WTC11 (cell line): ENCODE data around the gene ARHGEF12. TPM values are rescaled to one million over a fixed set of nuclear protein-coding genes. Genes with fewer than 3 reads are reported as not detected.

ENCODE experiments used
- ATAC-seq: fragments of 200-7000 bp; cut with Tn5 transposase; 2 replicates; pipeline ENCODE4 v1.10.0; 2021; ENCODE audit warnings: mild to moderate bottlenecking, moderate library complexity
- CTCF ChIA-PET: fragments of 300-600 bp; sonication (Branson Sonifier 250); formaldehyde crosslinking; loops from one replicate; lab custom pipeline; 2021; ENCODE audit warnings: antibody characterized with exemption; lab: Charles Lee
- POLR2A ChIA-PET: fragments of 350-600 bp; sonication (Branson Sonifier 250); formaldehyde crosslinking; loops from one replicate; lab custom pipeline; 2021; ENCODE audit warnings: antibody characterized with exemption; lab: Charles Lee
- DNase-seq: peaks from one replicate; pipeline ENCODE4 v3.0.0; 2021; ENCODE audit warnings: low spot score
- H3K27ac Mint-ChIP-seq: 2 replicates; pipeline ENCODE4 v1.8.0; 2021; ENCODE audit warnings: mixed read lengths
- H3K27me3 Mint-ChIP-seq: 2 replicates; pipeline ENCODE4 v1.8.0; 2021; ENCODE audit warnings: low read depth, mild to moderate bottlenecking, moderate library complexity, mixed read lengths
- H3K36me3 Mint-ChIP-seq: 2 replicates; pipeline ENCODE4 v1.8.0; 2021; ENCODE audit warnings: mixed read lengths
- H3K4me1 Mint-ChIP-seq: 2 replicates; pipeline ENCODE4 v1.8.0; 2022; ENCODE audit warnings: mixed read lengths
- H3K4me3 Mint-ChIP-seq: 2 replicates; pipeline ENCODE4 v1.8.0; 2021; ENCODE audit warnings: mild to moderate bottlenecking, moderate library complexity, mixed read lengths
- H3K9me3 Mint-ChIP-seq: 2 replicates; pipeline ENCODE4 v1.8.0; 2021; ENCODE audit warnings: mixed read lengths
- AFF4 ChIP-seq: sonication (generic); formaldehyde crosslinking; IDR thresholded peaks from 2 replicates; pipeline ENCODE4 v1.8.1; 2023; ENCODE audit warnings: mild to moderate bottlenecking, missing genetic modification reagents, borderline replicate concordance
- ELF4 ChIP-seq: sonication (generic); formaldehyde crosslinking; IDR thresholded peaks from 2 replicates; pipeline ENCODE4 v1.8.1; 2022; ENCODE audit warnings: low read depth, mild to moderate bottlenecking, moderate library complexity, missing genetic modification reagents
- ETV6 ChIP-seq: sonication (generic); formaldehyde crosslinking; IDR thresholded peaks from 2 replicates; pipeline ENCODE4 v1.8.1; 2022; ENCODE audit warnings: mild to moderate bottlenecking, missing genetic modification reagents
- IRF2 ChIP-seq: sonication (generic); formaldehyde crosslinking; IDR thresholded peaks from 2 replicates; pipeline ENCODE4 v1.8.0; 2022; ENCODE audit warnings: low read depth, missing genetic modification reagents, borderline replicate concordance
- MXD4 ChIP-seq: fragments of 250-450 bp; sonication (Bioruptor Pico); IDR thresholded peaks from 2 replicates; pipeline ENCODE4 v1.8.0; 2021; ENCODE audit warnings: mild to moderate bottlenecking, moderate library complexity, borderline replicate concordance
- NFATC4 ChIP-seq: fragments of 250-450 bp; sonication (Bioruptor Pico); IDR thresholded peaks from 2 replicates; pipeline ENCODE4 v1.9.0; 2021; ENCODE audit warnings: mild to moderate bottlenecking
- NFE2L1 ChIP-seq: sonication (generic); formaldehyde crosslinking; IDR thresholded peaks from 2 replicates; pipeline ENCODE4 v1.8.1; 2023; ENCODE audit warnings: missing genetic modification reagents
- PRRX2 ChIP-seq: fragments of 250-450 bp; sonication (Bioruptor Pico); IDR thresholded peaks from 2 replicates; pipeline ENCODE4 v1.8.0; 2021; ENCODE audit warnings: mild to moderate bottlenecking
- SMAD3 ChIP-seq: sonication (generic); formaldehyde crosslinking; IDR thresholded peaks from 2 replicates; pipeline ENCODE4 v1.8.0; 2022; ENCODE audit warnings: missing genetic modification reagents, mild to moderate bottlenecking, borderline replicate concordance
- USF2 ChIP-seq: sonication (generic); formaldehyde crosslinking; IDR thresholded peaks from 2 replicates; pipeline ENCODE4 v1.8.1; 2023; ENCODE audit warnings: mild to moderate bottlenecking, missing genetic modification reagents, moderate library complexity
- ZNF121 ChIP-seq: sonication (generic); formaldehyde crosslinking; IDR thresholded peaks from 2 replicates; pipeline ENCODE4 v1.8.0; 2023; ENCODE audit warnings: missing genetic modification reagents
- ZNF138 ChIP-seq: sonication (generic); formaldehyde crosslinking; conservative IDR thresholded peaks from 2 replicates; pipeline ENCODE4 v1.8.1; 2022; ENCODE audit warnings: mild to moderate bottlenecking, moderate library complexity, missing genetic modification reagents
- ZNF219 ChIP-seq: sonication (generic); formaldehyde crosslinking; IDR thresholded peaks from 2 replicates; pipeline ENCODE4 v1.8.0; 2023; ENCODE audit warnings: missing genetic modification reagents, mild to moderate bottlenecking, borderline replicate concordance
- ZNF396 ChIP-seq: fragments of 250-450 bp; sonication (Bioruptor Pico); IDR thresholded peaks from 2 replicates; pipeline ENCODE4 v1.8.0; 2021; ENCODE audit warnings: mild to moderate bottlenecking, moderate library complexity, borderline replicate concordance
- ZNF532 ChIP-seq: fragments of 250-450 bp; sonication (Bioruptor Pico); IDR thresholded peaks from 2 replicates; pipeline ENCODE4 v1.9.0; 2021; ENCODE audit warnings: mild to moderate bottlenecking, borderline replicate concordance
- total RNA-seq: library from RNA; stranded (reverse); gene quantifications from 3 replicates; pipeline ENCODE4 v1.2.3, GENCODE V29; 2021
- TF ChIP-seq, protein P1 (sequence below): sonication (generic); formaldehyde crosslinking; IDR thresholded peaks from 2 replicates; pipeline ENCODE4 v1.8.0; 2023; ENCODE audit warnings: missing genetic modification reagents
- TF ChIP-seq, protein P2 (sequence below): sonication (generic); formaldehyde crosslinking; IDR thresholded peaks from 2 replicates; pipeline ENCODE4 v1.8.0; 2022; ENCODE audit warnings: missing genetic modification reagents
- TF ChIP-seq, protein P3 (sequence below): sonication (generic); formaldehyde crosslinking; IDR thresholded peaks from 2 replicates; pipeline ENCODE4 v1.8.0; 2022; ENCODE audit warnings: mild to moderate bottlenecking, missing genetic modification reagents

Gene ARHGEF12
- total RNA-seq, 1 experiment from 2014 or later: 35.8 TPM

DNA sequence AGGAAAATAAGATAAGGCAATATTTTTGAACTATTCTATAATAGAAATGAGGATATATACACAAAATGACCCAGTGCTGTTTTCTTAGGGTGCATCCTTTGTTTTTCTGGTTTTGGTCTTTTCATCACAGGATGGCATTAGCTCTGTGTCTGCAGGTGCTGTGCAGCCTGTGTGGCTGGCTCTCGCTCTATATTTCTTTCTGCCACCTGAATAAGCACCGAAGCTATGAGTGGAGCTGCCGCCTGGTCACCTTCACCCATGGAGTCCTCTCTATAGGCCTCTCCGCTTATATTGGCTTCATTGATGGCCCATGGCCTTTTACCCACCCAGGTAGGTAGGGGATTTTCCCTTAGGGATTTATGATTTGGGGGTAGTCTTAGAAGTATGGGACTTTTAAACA is 8.9 kb upstream of the ARHGEF12 start:
- Mint-ChIP-seq H3K27me3 (peaks cover 16% of the 10 kb centered on the region), H3K4me3 (no peak overlapping the region), H3K4me1 (peaks cover 17% of the 10 kb centered on the region), H3K9me3 (peaks cover 3% of the 10 kb centered on the region; the same call in 1 of the 2 replicates), H3K27ac (no peak overlapping the region)
- POLR2A ChIA-PET: no interaction called here
- CTCF ChIA-PET: interaction anchor here (1.1 kb wide), 1 partner anchor 24 kb away, joined by 3 read pairs; no protein-coding TSS in a partner anchor
- TF ChIP-seq ETV6 (CRISPR knock-in tag) (no peak), SMAD3 (no peak)
- TF ChIP-seq, all 79 proteins: peak for 0
- ATAC-seq (no peak), DNase-seq (no peak)
- H3K36me3 Mint-ChIP-seq: peaks cover 6% of the 10 kb centered on the region

- Mint-ChIP-seq H3K36me3 (peaks cover 6% of the 10 kb centered on the region), H3K4me1 (peaks cover 14% of the 10 kb centered on the region), H3K27me3 (peaks cover 4% of the 10 kb centered on the region), H3K4me3 (no peak overlapping the region), H3K9me3 (peaks cover 3% of the 10 kb centered on the region; the same call in 1 of the 2 replicates), H3K27ac (no peak overlapping the region)
- DNase-seq (no peak), ATAC-seq (no peak)
- POLR2A ChIA-PET: no interaction called here
- CTCF ChIA-PET: no interaction called here
- no peak for TF ChIP-seq AFF4 (CRISPR knock-in tag)
- TF ChIP-seq, protein P1, sequence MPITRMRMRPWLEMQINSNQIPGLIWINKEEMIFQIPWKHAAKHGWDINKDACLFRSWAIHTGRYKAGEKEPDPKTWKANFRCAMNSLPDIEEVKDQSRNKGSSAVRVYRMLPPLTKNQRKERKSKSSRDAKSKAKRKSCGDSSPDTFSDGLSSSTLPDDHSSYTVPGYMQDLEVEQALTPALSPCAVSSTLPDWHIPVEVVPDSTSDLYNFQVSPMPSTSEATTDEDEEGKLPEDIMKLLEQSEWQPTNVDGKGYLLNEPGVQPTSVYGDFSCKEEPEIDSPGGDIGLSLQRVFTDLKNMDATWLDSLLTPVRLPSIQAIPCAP (CRISPR knock-in tag): no peak
- TF ChIP-seq PRRX2: no peak
- no peak for TF ChIP-seq MXD4 (CRISPR knock-in tag)
- TF ChIP-seq, protein P2, sequence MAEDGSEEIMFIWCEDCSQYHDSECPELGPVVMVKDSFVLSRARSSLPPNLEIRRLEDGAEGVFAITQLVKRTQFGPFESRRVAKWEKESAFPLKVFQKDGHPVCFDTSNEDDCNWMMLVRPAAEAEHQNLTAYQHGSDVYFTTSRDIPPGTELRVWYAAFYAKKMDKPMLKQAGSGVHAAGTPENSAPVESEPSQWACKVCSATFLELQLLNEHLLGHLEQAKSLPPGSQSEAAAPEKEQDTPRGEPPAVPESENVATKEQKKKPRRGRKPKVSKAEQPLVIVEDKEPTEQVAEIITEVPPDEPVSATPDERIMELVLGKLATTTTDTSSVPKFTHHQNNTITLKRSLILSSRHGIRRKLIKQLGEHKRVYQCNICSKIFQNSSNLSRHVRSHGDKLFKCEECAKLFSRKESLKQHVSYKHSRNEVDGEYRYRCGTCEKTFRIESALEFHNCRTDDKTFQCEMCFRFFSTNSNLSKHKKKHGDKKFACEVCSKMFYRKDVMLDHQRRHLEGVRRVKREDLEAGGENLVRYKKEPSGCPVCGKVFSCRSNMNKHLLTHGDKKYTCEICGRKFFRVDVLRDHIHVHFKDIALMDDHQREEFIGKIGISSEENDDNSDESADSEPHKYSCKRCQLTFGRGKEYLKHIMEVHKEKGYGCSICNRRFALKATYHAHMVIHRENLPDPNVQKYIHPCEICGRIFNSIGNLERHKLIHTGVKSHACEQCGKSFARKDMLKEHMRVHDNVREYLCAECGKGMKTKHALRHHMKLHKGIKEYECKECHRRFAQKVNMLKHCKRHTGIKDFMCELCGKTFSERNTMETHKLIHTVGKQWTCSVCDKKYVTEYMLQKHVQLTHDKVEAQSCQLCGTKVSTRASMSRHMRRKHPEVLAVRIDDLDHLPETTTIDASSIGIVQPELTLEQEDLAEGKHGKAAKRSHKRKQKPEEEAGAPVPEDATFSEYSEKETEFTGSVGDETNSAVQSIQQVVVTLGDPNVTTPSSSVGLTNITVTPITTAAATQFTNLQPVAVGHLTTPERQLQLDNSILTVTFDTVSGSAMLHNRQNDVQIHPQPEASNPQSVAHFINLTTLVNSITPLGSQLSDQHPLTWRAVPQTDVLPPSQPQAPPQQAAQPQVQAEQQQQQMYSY (CRISPR knock-in tag): no peak
- no peak for TF ChIP-seq ELF4 (CRISPR knock-in tag)
- TF ChIP-seq ZNF396: no peak
- TF ChIP-seq ZNF532: no peak
- TF ChIP-seq USF2: no peak
- no peak for TF ChIP-seq IRF2 (CRISPR knock-in tag)
- no peak for TF ChIP-seq ZNF219 (CRISPR knock-in tag)
- no peak for TF ChIP-seq NFE2L1 (CRISPR knock-in tag)
- TF ChIP-seq ZNF121 (CRISPR knock-in tag): no peak
- no peak for TF ChIP-seq ZNF138 (CRISPR knock-in tag)
- TF ChIP-seq, protein P3, sequence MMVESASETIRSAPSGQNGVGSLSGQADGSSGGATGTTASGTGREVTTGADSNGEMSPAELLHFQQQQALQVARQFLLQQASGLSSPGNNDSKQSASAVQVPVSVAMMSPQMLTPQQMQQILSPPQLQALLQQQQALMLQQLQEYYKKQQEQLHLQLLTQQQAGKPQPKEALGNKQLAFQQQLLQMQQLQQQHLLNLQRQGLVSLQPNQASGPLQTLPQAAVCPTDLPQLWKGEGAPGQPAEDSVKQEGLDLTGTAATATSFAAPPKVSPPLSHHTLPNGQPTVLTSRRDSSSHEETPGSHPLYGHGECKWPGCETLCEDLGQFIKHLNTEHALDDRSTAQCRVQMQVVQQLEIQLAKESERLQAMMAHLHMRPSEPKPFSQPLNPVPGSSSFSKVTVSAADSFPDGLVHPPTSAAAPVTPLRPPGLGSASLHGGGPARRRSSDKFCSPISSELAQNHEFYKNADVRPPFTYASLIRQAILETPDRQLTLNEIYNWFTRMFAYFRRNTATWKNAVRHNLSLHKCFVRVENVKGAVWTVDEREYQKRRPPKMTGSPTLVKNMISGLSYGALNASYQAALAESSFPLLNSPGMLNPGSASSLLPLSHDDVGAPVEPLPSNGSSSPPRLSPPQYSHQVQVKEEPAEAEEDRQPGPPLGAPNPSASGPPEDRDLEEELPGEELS (CRISPR knock-in tag): no peak
- no peak for TF ChIP-seq NFATC4 (CRISPR knock-in tag)
These were observed 6.7 kb upstream of the ARHGEF12 start for GRCh38 chr11:120329556-120329955.
